ENCODE results near the gene BCKDHA. TPM values are rescaled to one million over a fixed set of nuclear protein-coding genes. Genes with fewer than 3 reads are reported as not detected.
"Not testable (repeated sequence)": the region's sequence is repeated elsewhere in the genome, so short reads cannot be mapped to it uniquely, and the experiment has no call there.

BCKDHA gene
- total RNA-seq, 4 donors from 2014 or later: 80.8 to 115 (median 84.1) TPM

GRCh38 chr19:41455936-41456335, 58.3 kb downstream of the BCKDHA start:
- in situ Hi-C loops (cut with MboI; ENCODE audit: low sequenced_read_pairs in 4 of 4): no loop called here
- ATAC-seq: no peak

GRCh38 chr19:41456342-41456918, 58.8 kb downstream of the BCKDHA start:
- no peaks in the 10 kb centered on the region for H3K9me3 ChIP-seq
- intact Hi-C loops (cut with DNase I; ENCODE audit: low total_unique reads) (no loop called here), in situ Hi-C loops (cut with MboI; ENCODE audit: low sequenced_read_pairs in 4 of 4) (no loop called here)
- H3K27me3 ChIP-seq: peaks cover 0 to 6% (median 6%) of the 10 kb centered on the region in 3 donors
- ATAC-seq: peak in 1 of 2 donors; percentile 18
- no peaks in the 10 kb centered on the region for H3K36me3 ChIP-seq
- no peak for DNase-seq
- peaks cover 0 to 3% of the 10 kb centered on the region in 2 donors for H3K4me1 ChIP-seq
- no peak for TF ChIP-seq CTCF (IDR thresholded peaks at IDR 0.05 in 4 of 5, conservative IDR thresholded peaks at IDR 0.05 in 1 of 5)
- no peak for TF ChIP-seq POLR2A (IDR thresholded peaks at IDR 0.05)
- peak overlapping the region in 1 of 4 donors; percentile 6 for H3K4me3 ChIP-seq
- peak overlapping the region in 3 of 4 donors; percentile 22 to 66 (median 51) for H3K27ac ChIP-seq

More at GRCh38 chr19:41455936-41456335, 58.3 kb downstream of the BCKDHA start:
- peaks cover 0 to 6% (median 6%) of the 10 kb centered on the region in 3 donors for H3K27me3 ChIP-seq
- peak overlapping the region in 2 of 4 donors; percentile 22 to 34 for H3K27ac ChIP-seq
- no peaks in the 10 kb centered on the region for H3K36me3 ChIP-seq
- no peak for DNase-seq
- H3K4me1 ChIP-seq: peaks cover 0 to 3% of the 10 kb centered on the region in 2 donors
- H3K9me3 ChIP-seq: no peaks in the 10 kb centered on the region
- TF ChIP-seq POLR2A (IDR thresholded peaks at IDR 0.05) (no peak), CTCF (IDR thresholded peaks at IDR 0.05 in 4 of 5, conservative IDR thresholded peaks at IDR 0.05 in 1 of 5) (no peak)
- intact Hi-C loops (cut with DNase I; ENCODE audit: low total_unique reads): no loop called here
- peak overlapping the region in 1 of 4 donors; percentile 6 for H3K4me3 ChIP-seq

- ATAC-seq (no peak), DNase-seq (no peak)
- Histone ChIP-seq H3K9me3 (no peaks in the 10 kb centered on the region), H3K4me1 (peaks cover 0 to 3% of the 10 kb centered on the region in 2 donors), H3K27ac (peak overlapping the region in 1 of 4 donors; percentile 22), H3K27me3 (peaks cover 0 to 6% (median 6%) of the 10 kb centered on the region in 3 donors), H3K4me3 (no peak overlapping the region), H3K36me3 (no peaks in the 10 kb centered on the region)
- TF ChIP-seq POLR2A (IDR thresholded peaks at IDR 0.05) (no peak), CTCF (IDR thresholded peaks at IDR 0.05 in 4 of 5, conservative IDR thresholded peaks at IDR 0.05 in 1 of 5) (no peak)
- in situ Hi-C loops (cut with MboI; ENCODE audit: low sequenced_read_pairs in 4 of 4): no loop called here
- intact Hi-C loops (cut with DNase I; ENCODE audit: low total_unique reads): no loop called here
Measured at GRCh38 chr19:41457241-41457640, 59.6 kb downstream of the BCKDHA start.

- Histone ChIP-seq H3K27me3 (peaks cover under 1 to 8% (median 6%) of the 10 kb centered on the region in 3 donors), H3K4me1 (no peaks in the 10 kb centered on the region), H3K27ac (no peak overlapping the region), H3K36me3 (no peaks in the 10 kb centered on the region), H3K9me3 (no peaks in the 10 kb centered on the region), H3K4me3 (no peak overlapping the region)
- no peak for DNase-seq
- TF ChIP-seq CTCF (IDR thresholded peaks at IDR 0.05 in 4 of 5, conservative IDR thresholded peaks at IDR 0.05 in 1 of 5) (no peak), POLR2A (IDR thresholded peaks at IDR 0.05) (no peak)
- intact Hi-C loops (cut with DNase I; ENCODE audit: low total_unique reads) (no loop called here), in situ Hi-C loops (cut with MboI; ENCODE audit: low sequenced_read_pairs in 4 of 4) (no loop called here)
- ATAC-seq: no peak
Measured at GRCh38 chr19:41462497-41462896, 64.9 kb downstream of the BCKDHA start.

- ATAC-seq; intact Hi-C loops (cut with DNase I; ENCODE audit: low total_unique reads); H3K36me3 ChIP-seq; H3K27ac ChIP-seq; H3K27me3 ChIP-seq; H3K9me3 ChIP-seq; H3K4me1 ChIP-seq; H3K4me3 ChIP-seq; in situ Hi-C loops (cut with MboI; ENCODE audit: low sequenced_read_pairs in 4 of 4); DNase-seq: not testable (repeated sequence)
Measured at GRCh38 chr19:41463257-41464256, 65.9 kb downstream of the BCKDHA start.

Measured in gastrocnemius medialis (tissue), 4 donors.